ENCODE measurements around the gene PCDHGC4.

DNA sequence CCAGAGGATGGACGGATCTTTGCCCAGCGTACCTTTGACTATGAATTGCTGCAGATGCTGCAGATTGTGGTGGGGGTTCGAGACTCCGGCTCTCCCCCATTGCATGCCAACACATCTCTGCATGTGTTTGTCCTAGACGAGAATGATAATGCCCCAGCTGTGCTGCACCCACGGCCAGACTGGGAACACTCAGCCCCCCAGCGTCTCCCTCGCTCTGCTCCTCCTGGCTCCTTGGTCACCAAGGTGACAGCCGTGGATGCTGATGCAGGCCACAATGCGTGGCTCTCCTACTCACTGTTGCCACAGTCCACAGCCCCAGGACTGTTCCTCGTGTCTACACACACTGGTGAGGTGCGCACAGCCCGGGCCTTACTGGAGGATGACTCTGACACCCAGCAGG lies 5.9 kb downstream of the PCDHGC4 start:
- no peak for TF ChIP-seq CTCF (conservative IDR thresholded peaks at IDR 0.05; ENCODE audit: low read depth, low read length)
- TF ChIP-seq EZH2 (IDR thresholded peaks at IDR 0.05; ENCODE audit: borderline replicate concordance, low read depth, low read length, poor library complexity, severe bottlenecking): no peak

Data from A673 (cell line).